ENCODE data around the gene USO1. TPM values are rescaled to one million over a fixed set of nuclear protein-coding genes. Genes with fewer than 3 reads are reported as not detected.

USO1 gene
- total and polyA plus RNA-seq, 2 of the 8 experiments (the other 6 are each of a cell fraction or from before 2014, with no cell fraction given): 57.3 to 198 TPM

DNA sequence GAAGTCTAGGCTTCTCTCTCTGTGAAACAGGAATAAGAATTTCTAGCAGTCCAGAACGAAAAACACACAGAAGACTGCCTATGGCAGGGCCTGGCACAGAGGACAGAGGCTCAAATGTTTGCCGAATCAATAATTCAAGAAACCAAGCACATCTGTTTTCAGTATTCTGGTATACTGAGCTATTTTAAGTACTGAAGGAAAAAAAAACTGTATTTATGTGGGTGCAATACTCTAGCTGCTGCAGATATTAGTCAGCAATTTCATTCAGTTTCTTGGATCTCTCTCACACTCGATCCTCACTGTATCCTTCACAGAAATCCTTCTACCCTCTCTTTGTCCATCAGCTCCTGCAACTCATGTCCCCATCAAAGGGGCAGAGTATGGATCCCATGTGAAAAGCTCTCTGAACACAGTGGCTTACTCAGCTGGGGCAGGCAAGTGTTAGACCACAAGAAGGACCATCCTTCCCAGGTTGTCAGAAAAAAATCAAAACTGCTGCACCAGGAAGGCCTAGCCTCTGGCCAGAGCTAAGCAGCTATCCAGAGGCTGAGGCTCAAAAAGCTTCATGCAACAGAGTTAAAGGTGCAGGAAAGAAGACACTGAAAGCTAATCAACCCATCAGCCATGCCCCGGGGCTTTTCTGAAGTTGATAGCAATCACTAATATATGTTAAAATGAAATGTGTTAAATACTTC, 9.1 kb upstream of the USO1 start:
- Histone ChIP-seq H3K4me3 (ENCODE audit: extremely low read depth in 1 of 4, insufficient read depth in 2 of 4, low read depth in 3 of 4, low read length in 4 of 4) (no peak overlapping the region), H3K79me1 (ENCODE audit: low read depth, low read length) (peaks cover 14% of the 10 kb centered on the region; the same call in 1 of the 2 replicates), H3K4ac (replicated peaks; ENCODE audit: insufficient read length, low read depth, low read length) (no peak overlapping the region), H3K36me3 (ENCODE audit: control insufficient read depth in 2 of 4, insufficient read depth in 4 of 4, low read length in 3 of 4) (peaks cover 0 to 32% (median 10%) of the 10 kb centered on the region in 4 experiments; a peak in 6 of 8 replicates), H4K5ac (ENCODE audit: insufficient read length, low read depth, low read length) (no peak overlapping the region), H3K79me2 (ENCODE audit: control insufficient read depth in 1 of 2, insufficient read depth in 2 of 2, low read length in 2 of 2) (peaks cover 9 to 87% of the 10 kb centered on the region in 2 experiments), H2BK120ac (replicated peaks; ENCODE audit: low read depth, low read length) (no peak overlapping the region), H2BK20ac (ENCODE audit: low read length) (no peak overlapping the region), H2BK12ac (ENCODE audit: low read depth, low read length) (no peak overlapping the region), H3K4me2 (ENCODE audit: insufficient read depth in 1 of 2, low read depth in 2 of 2, low read length in 2 of 2) (0 out of 4 replicates have a peak overlapping the region, but pooled peaks of 1 of the 2 experiments have one; percentile 34), H3K27me3 (replicated peaks in 1 of 4; ENCODE audit: control insufficient read depth in 3 of 4, extremely low read depth in 1 of 4, insufficient read depth in 3 of 4, low read length in 3 of 4) (no peaks in the 10 kb centered on the region), H4K91ac (replicated peaks; ENCODE audit: insufficient read length, low read length) (no peak overlapping the region), H3K18ac (ENCODE audit: extremely low read depth, low read length) (no peak overlapping the region), H3K9me3 (ENCODE audit: insufficient read depth in 2 of 2, low read depth in 1 of 2, low read length in 1 of 2) (no peaks in the 10 kb centered on the region), H3K23ac (ENCODE audit: insufficient read length) (no peak overlapping the region), H3K4me1 (replicated peaks in 1 of 4; ENCODE audit: control insufficient read depth in 3 of 4, insufficient read depth in 4 of 4, low read length in 3 of 4) (no peaks in the 10 kb centered on the region; a peak in 2 of 7 replicates), H2BK5ac (ENCODE audit: low read depth, low read length) (no peak overlapping the region), H2BK15ac (ENCODE audit: low read length) (no peak overlapping the region), H3K27ac (ENCODE audit: low read depth, low read length) (no peak overlapping the region), H3K9ac (replicated peaks in 1 of 4; ENCODE audit: extremely low read depth in 1 of 4, low read depth in 3 of 4, low read length in 3 of 4) (no peak overlapping the region; a peak in 1 of 7 replicates), H4K20me1 (replicated peaks in 1 of 2; ENCODE audit: control insufficient read depth in 1 of 2, insufficient read depth in 2 of 2, low read length in 2 of 2) (peaks cover 0 to 2% of the 10 kb centered on the region in 2 experiments), H3K56ac (replicated peaks; ENCODE audit: insufficient read length, low read depth, low read length) (no peak overlapping the region), H3K14ac (ENCODE audit: insufficient read length) (no peak overlapping the region), H2AFZ (ENCODE audit: low read length) (no peak overlapping the region), H2AK5ac (ENCODE audit: low read depth, low read length) (peak overlapping the region; percentile 32; the same call in 1 of the 2 replicates), H4K8ac (ENCODE audit: extremely low read depth, insufficient read depth, low read length) (no peak overlapping the region), H3K23me2 (ENCODE audit: low read depth, low read length) (no peaks in the 10 kb centered on the region)
- ChIA-PET CTCF (ENCODE audit: partially characterized antibody) (interaction anchor here (0.7 to 8.2 kb wide), 12 partner anchors 7 to 281 kb away, joined by 3 to 78 read pairs (median 4); partner anchors contain the start of gene USO1), POLR2A (ENCODE audit: partially characterized antibody) (interaction anchor here (1.0 to 5.4 kb wide), 7 partner anchors 9 to 71 kb away, joined by 3 to 47 read pairs (median 4); partner anchors contain the start of gene USO1)
- FAIRE-seq (no peak), DNase-seq (ENCODE audit: low read depth in 1 of 2, low spot score in 2 of 2) (peak in 1 of 2 experiments; percentile 41)
- 91% methylated on average over 4 of the region's 4 CpGs; no CpG with 5 or more reads in 1 of the 2 experiments for WGBS, 2 experiments (ENCODE audit: extremely low coverage in 1 of 2, insufficient coverage in 1 of 2, insufficient read length in 1 of 2, insufficient replicate concordance in 2 of 2, low coverage in 1 of 2, low lambda C conversion rate in 2 of 2, missing lambda C conversion rate in 1 of 2)
- no peak for TF ChIP-seq SIRT6 (IDR thresholded peaks at IDR 0.05; ENCODE audit: low read length)
- TF ChIP-seq HDAC2 (IDR thresholded peaks at IDR 0.05; ENCODE audit: borderline replicate concordance in 1 of 2, low read depth in 2 of 2, low read length in 2 of 2): no peak
- TF ChIP-seq, protein P1, sequence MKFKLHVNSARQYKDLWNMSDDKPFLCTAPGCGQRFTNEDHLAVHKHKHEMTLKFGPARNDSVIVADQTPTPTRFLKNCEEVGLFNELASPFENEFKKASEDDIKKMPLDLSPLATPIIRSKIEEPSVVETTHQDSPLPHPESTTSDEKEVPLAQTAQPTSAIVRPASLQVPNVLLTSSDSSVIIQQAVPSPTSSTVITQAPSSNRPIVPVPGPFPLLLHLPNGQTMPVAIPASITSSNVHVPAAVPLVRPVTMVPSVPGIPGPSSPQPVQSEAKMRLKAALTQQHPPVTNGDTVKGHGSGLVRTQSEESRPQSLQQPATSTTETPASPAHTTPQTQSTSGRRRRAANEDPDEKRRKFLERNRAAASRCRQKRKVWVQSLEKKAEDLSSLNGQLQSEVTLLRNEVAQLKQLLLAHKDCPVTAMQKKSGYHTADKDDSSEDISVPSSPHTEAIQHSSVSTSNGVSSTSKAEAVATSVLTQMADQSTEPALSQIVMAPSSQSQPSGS (IDR thresholded peaks at IDR 0.05; ENCODE audit: low read length): no peak
- TF ChIP-seq CBX8 (IDR thresholded peaks at IDR 0.05; ENCODE audit: borderline replicate concordance, low read depth, low read length): no peak
- no peak for TF ChIP-seq RAD21 (IDR thresholded peaks at IDR 0.05 in 1 of 2, conservative IDR thresholded peaks at IDR 0.05 in 1 of 2; ENCODE audit: low read depth in 2 of 2, low read length in 2 of 2)
- no peak for TF ChIP-seq EGR1 (IDR thresholded peaks at IDR 0.05; ENCODE audit: borderline replicate concordance, low read depth, low read length)
- TF ChIP-seq CTBP2 (IDR thresholded peaks at IDR 0.05; ENCODE audit: borderline replicate concordance, insufficient read depth, insufficient read length, low read length): no peak
- TF ChIP-seq RXRA (IDR thresholded peaks at IDR 0.05; ENCODE audit: insufficient read depth, low read depth, low read length): no peak
